Stimulated activated CD4-positive, alpha-beta T cell treated with anti-CD3 and anti-CD28 coated beads, Interleukin-1b, Interleukin-23, amount 100 ng/mL, for 1 hour (primary cell): ENCODE results near the gene GGT7.
A peak's percentile ranks its signal among the peaks of the same experiment; 100 is the strongest.
"Not testable (repeated sequence)": the region's sequence is repeated elsewhere in the genome, so short reads cannot be mapped to it uniquely, and the experiment has no call there.

Source experiments
- DNase-seq, 2 donors: peaks; one replicate each; pipeline ENCODE4 v3.0.0-alpha.2; 2020; ENCODE audit warnings: low read depth in 2 of 2

Gene GGT7

GRCh38 chr20:34872622-34873224 lies at the start of gene GGT7:
TSS of gene GGT7 (minus strand) at chr20:34872856. CDS start at chr20:34872815, 41 bp downstream.
- DNase-seq = peak; percentile 76 to 81

GRCh38 chr20:34921436-34921835 lies 48.8 kb upstream of the GGT7 start:
- no peak for DNase-seq

- DNase-seq = no peak
These were observed 47.4 kb upstream of the GGT7 start for GRCh38 chr20:34920055-34920454.

- DNase-seq = no peak
These were observed 44.2 kb upstream of the GGT7 start for GRCh38 chr20:34916774-34917354.

GRCh38 chr20:34915749-34916455 lies 43.2 kb upstream of the GGT7 start:
- DNase-seq = no peak

- DNase-seq = no peak
These were observed 42.5 kb upstream of the GGT7 start for GRCh38 chr20:34915131-34915530.

GRCh38 chr20:34907616-34908469 lies 35.2 kb upstream of the GGT7 start:
- no peak for DNase-seq

GRCh38 chr20:34904202-34904621 lies 31.6 kb upstream of the GGT7 start:
- no peak for DNase-seq

GRCh38 chr20:34898731-34899130 lies 26.1 kb upstream of the GGT7 start:
- DNase-seq = not testable (repeated sequence)

GRCh38 chr20:34898129-34898528 lies 25.5 kb upstream of the GGT7 start:
- DNase-seq = not testable (repeated sequence)

GRCh38 chr20:34896086-34896621 lies 23.5 kb upstream of the GGT7 start:
- DNase-seq = no peak

GRCh38 chr20:34895465-34895864 lies 22.8 kb upstream of the GGT7 start:
- DNase-seq = no peak

- no peak for DNase-seq
These were observed 22.1 kb upstream of the GGT7 start for GRCh38 chr20:34894723-34895122.

- no peak for DNase-seq
These were observed 20.0 kb upstream of the GGT7 start for GRCh38 chr20:34892671-34893070.

GRCh38 chr20:34891166-34892062 lies 18.8 kb upstream of the GGT7 start:
- DNase-seq = no peak

- no peak for DNase-seq
These were observed 15.8 kb upstream of the GGT7 start for GRCh38 chr20:34888468-34888867.

- DNase-seq = no peak
These were observed 14.4 kb upstream of the GGT7 start for GRCh38 chr20:34887023-34887422.

- no peak for DNase-seq
These were observed 13.5 kb upstream of the GGT7 start for GRCh38 chr20:34886122-34886521.

- DNase-seq = no peak
These were observed 11.6 kb upstream of the GGT7 start for GRCh38 chr20:34884260-34884659.

- DNase-seq = no peak
These were observed 11.2 kb upstream of the GGT7 start for GRCh38 chr20:34883809-34884208.
